Ramos (cell line): Measurements from ENCODE around the gene LEFTY1.

ENCODE experiments used
- in situ Hi-C: fragments of 300-500 bp; cut with MboI; formaldehyde crosslinking; loops from one replicate; pipeline ENCODE4 v1.14.3; 2022; ENCODE audit warnings: low sequenced_read_pairs; ENCODE audit not compliant: unreplicated experiment

The LEFTY1 gene

GRCh38 chr1:225855503-225856300, 33.2 kb downstream of the LEFTY1 start:
- in situ Hi-C loops: no loop called here

GRCh38 chr1:225853441-225853840, 35.5 kb downstream of the LEFTY1 start:
- in situ Hi-C loops: no loop called here

- in situ Hi-C loops: no loop called here
Measured at GRCh38 chr1:225852413-225853124, 36.4 kb downstream of the LEFTY1 start.

GRCh38 chr1:225851805-225852204, 37.1 kb downstream of the LEFTY1 start:
- in situ Hi-C loops: no loop called here

GRCh38 chr1:225850370-225850769, 38.6 kb downstream of the LEFTY1 start:
- in situ Hi-C loops: no loop called here

GRCh38 chr1:225849925-225850324, 39.0 kb downstream of the LEFTY1 start:
- in situ Hi-C loops: no loop called here

GRCh38 chr1:225848030-225848955, 40.7 kb downstream of the LEFTY1 start:
- in situ Hi-C loops: no loop called here

GRCh38 chr1:225847610-225848009, 41.3 kb downstream of the LEFTY1 start:
- in situ Hi-C loops: no loop called here

GRCh38 chr1:225846331-225847310, 42.3 kb downstream of the LEFTY1 start:
- in situ Hi-C loops: no loop called here

- in situ Hi-C loops: no loop called here
Measured at GRCh38 chr1:225845571-225846259, 43.2 kb downstream of the LEFTY1 start.

GRCh38 chr1:225845097-225845496, 43.8 kb downstream of the LEFTY1 start:
- in situ Hi-C loops: no loop called here

GRCh38 chr1:225844236-225845061, 44.5 kb downstream of the LEFTY1 start:
- in situ Hi-C loops: no loop called here

- in situ Hi-C loops: no loop called here
Measured at GRCh38 chr1:225843426-225843795, 45.5 kb downstream of the LEFTY1 start.

- in situ Hi-C loops: no loop called here
Measured at GRCh38 chr1:225842788-225843425, 46.0 kb downstream of the LEFTY1 start.

- in situ Hi-C loops: no loop called here
Measured at GRCh38 chr1:225842074-225842473, 46.9 kb downstream of the LEFTY1 start.

- in situ Hi-C loops: no loop called here
Measured at GRCh38 chr1:225840713-225841112, 48.2 kb downstream of the LEFTY1 start.

GRCh38 chr1:225840223-225840610, 48.7 kb downstream of the LEFTY1 start:
- in situ Hi-C loops: no loop called here

- in situ Hi-C loops: no loop called here
Measured at GRCh38 chr1:225838793-225839192, 50.2 kb downstream of the LEFTY1 start.
